KMS-11 (cell line): ENCODE results near the gene AIF1.

Source experiments
- H2AFZ ChIP-seq: fragments of 200-600 bp; sonication (generic); 2 replicates; pipeline ENCODE4 v1.6.1; 2016; ENCODE audit warnings: antibody characterized with exemption, mixed run types, low read depth
- H3K27ac ChIP-seq: fragments of 200-600 bp; sonication (generic); 2 replicates; pipeline ENCODE4 v1.6.1; 2016; ENCODE audit warnings: mild to moderate bottlenecking, mixed run types
- H3K27me3 ChIP-seq: fragments of 200-600 bp; sonication (generic); 2 replicates; pipeline ENCODE4 v1.6.1; 2017; ENCODE audit warnings: mild to moderate bottlenecking, low read depth, mixed run types, moderate library complexity; ENCODE audit not compliant: insufficient read depth
- H3K36me3 ChIP-seq: fragments of 200-600 bp; sonication (generic); 2 replicates; pipeline ENCODE4 v1.6.1; 2017; ENCODE audit warnings: mild to moderate bottlenecking, mixed run types; ENCODE audit not compliant: insufficient read depth
- H3K4me1 ChIP-seq: fragments of 200-600 bp; sonication (generic); 2 replicates; pipeline ENCODE4 v1.6.1; 2016; ENCODE audit warnings: mild to moderate bottlenecking, low read depth, mixed run types; ENCODE audit not compliant: poor library complexity, severe bottlenecking
- H3K4me2 ChIP-seq: fragments of 200-600 bp; sonication (generic); 2 replicates; pipeline ENCODE4 v1.7.0; 2016; ENCODE audit warnings: mild to moderate bottlenecking, mixed run types
- H3K4me3 ChIP-seq: fragments of 200-600 bp; sonication (generic); IDR thresholded peaks from 2 replicates; pipeline ENCODE4 v1.6.1; 2017; ENCODE audit warnings: low read depth, low read length, mixed read lengths; ENCODE audit not compliant: insufficient read depth
- H3K79me2 ChIP-seq: fragments of 200-600 bp; sonication (generic); 2 replicates; pipeline ENCODE4 v1.6.1; 2016; ENCODE audit warnings: low read depth, mixed run types; ENCODE audit not compliant: insufficient read depth
- H3K9ac ChIP-seq: fragments of 200-600 bp; sonication (generic); 2 replicates; pipeline ENCODE4 v1.6.1; 2016; ENCODE audit warnings: mild to moderate bottlenecking, mixed run types
- H4K20me1 ChIP-seq: fragments of 200-600 bp; sonication (generic); 2 replicates; pipeline ENCODE4 v1.6.1; 2016; ENCODE audit warnings: mild to moderate bottlenecking, mixed run types; ENCODE audit not compliant: insufficient read depth
- CTCF ChIP-seq: fragments of 200-600 bp; sonication (generic); conservative IDR thresholded peaks from 2 replicates; pipeline ENCODE4 v1.6.1; 2017; ENCODE audit warnings: low read depth, mild to moderate bottlenecking, antibody characterized with exemption, low read length, moderate library complexity, mixed read lengths

The AIF1 gene

DNA sequence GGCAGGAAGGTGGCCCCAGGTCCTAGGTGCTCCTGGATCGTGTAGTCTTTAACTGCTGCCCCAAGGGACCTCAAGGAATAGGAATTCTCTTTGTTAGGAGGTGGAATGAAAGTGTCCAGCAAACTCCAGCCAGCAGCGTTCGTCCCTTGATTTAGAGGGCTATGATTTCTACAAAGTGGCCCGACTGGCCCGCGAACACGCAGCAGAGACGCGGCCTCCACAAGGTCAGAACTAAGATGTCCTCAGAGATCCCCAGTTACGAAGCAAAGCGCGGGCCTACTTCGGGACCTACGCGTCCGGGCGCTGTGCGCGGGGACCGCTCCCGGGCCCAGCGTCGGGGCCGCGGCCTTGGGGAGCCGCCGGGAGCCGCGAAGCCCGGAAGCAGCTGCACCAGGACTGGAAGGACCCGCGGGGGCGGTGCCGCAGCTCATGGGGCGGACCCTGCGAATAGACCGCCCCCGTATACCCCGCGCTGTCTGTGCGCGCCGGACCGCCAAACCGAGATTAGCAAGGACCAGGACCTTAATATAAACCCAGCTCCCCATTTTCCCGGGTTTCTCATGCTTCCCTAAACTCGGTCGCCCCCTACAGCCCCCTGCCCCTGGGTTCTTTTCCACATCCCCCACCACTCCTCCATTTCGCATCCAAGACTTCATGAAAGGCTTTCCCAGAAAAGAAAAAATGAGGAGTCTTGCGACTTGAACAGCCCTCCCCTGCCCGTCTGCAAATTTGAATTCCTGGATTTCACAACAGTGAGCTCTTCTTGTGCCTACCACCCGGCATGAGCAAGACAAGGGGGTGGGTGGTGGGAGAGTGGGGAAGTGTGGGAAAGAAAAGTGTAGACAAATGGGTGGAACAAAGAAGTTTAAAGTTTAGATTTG, 45.6 kb downstream of the AIF1 start, which contains the start of gene C6orf47:
Gene C6orf47, minus strand, starts transcription at position 398 of the 881 bp plus-strand sequence. CDS start 831 bp downstream, outside the sequence.
- Histone ChIP-seq H3K4me2 (peak within 1 kb of the TSS; percentile 87), H3K79me2 (peaks cover 33% of the 10 kb centered on the region), H3K9ac (peak within 1 kb of the TSS; percentile 60; the same call in 1 of the 2 replicates), H3K4me1 (peaks cover 45% of the 10 kb centered on the region), H3K4me3 (no peak within 1 kb of the TSS), H3K36me3 (no peaks in the 10 kb centered on the region), H3K27me3 (no peaks in the 10 kb centered on the region), H4K20me1 (no peaks in the 10 kb centered on the region), H2AFZ (peak within 1 kb of the TSS; percentile 56), H3K27ac (peak within 1 kb of the TSS; percentile 42; the same call in 1 of the 2 replicates)
- no peak for TF ChIP-seq CTCF

DNA sequence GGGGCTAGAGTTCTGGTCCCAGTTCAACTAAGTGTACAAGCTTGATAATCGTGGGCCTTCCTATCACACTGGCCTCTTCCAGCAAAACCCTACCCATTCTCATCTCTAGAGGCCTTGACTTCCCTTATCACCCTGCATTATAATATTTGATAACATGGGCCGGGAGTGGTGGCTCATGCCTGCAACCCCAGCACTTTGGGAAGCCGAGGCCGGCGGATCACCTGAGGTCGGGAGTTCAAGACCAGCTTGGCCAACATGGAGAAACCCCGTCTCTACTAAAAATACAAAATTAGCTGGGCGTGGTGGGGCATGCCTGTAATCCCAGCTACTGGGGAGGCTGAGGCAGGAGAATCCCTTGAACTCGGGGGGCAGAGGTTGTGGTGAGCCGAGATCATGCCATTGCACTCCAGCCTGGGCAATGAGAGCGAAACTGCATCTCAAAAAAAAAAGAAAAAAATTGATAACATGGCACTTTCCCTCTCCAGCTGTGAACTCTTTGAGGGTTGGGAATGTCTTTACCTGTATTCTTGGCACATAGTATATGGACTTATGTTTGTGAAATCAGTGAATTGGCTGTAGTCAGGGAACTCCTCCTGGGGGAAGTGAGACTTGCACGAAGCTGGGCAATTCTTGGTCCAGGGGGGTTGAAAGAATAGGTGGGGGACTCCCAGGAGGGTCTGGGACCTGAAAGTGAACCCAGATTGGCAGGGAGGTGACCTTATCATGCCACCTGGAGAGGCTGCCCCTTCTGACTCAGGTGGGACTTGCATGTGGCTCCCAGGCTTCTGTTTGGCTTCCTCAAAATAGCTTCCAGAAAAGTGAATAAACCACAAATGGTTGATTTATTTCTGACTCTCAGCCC, 46.5 kb downstream of the AIF1 start:
- no peak overlapping the region; the same call in 1 of the 2 replicates for H3K27ac ChIP-seq
- no peaks in the 10 kb centered on the region for H3K36me3 ChIP-seq
- TF ChIP-seq CTCF, result no peak
- H2AFZ ChIP-seq, result no peak overlapping the region
- H4K20me1 ChIP-seq, result no peaks in the 10 kb centered on the region
- peak overlapping the region; percentile 87 for H3K4me2 ChIP-seq
- H3K9ac ChIP-seq, result peak overlapping the region; percentile 60; the same call in 1 of the 2 replicates
- H3K4me1 ChIP-seq, result peaks cover 45% of the 10 kb centered on the region
- H3K79me2 ChIP-seq, result peaks cover 39% of the 10 kb centered on the region
- H3K4me3 ChIP-seq, result no peak overlapping the region
- H3K27me3 ChIP-seq, result no peaks in the 10 kb centered on the region

DNA sequence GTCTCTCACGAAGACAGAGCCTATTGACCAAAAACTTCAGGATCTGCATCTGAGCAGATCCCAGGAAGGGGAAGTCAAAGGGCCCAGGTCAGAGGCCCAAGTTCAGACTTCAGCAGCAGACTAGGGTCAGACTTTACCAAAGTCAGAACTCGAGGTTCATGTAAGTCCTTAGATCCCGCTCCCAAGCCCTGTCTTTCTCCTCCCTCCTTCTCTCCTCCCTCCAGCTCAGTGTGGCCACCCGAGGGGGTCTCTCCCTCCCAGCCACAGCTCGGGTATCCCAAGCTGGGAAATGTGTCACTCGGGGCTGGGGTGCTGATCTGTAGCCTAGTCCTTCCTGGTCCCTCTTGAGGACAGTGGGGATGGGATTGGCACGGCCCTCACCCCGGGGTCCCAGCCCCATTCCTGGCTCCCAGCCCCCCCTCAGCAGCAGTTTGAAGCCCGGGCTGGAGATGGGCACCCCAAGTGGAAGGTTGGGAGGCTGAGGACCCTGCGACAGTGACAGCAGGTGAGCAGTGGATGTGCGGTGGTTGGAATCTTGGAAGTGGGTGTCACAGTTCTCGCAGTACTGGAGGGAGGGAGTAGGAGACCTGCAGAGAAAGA, 47.2 kb downstream of the AIF1 start:
- H3K27me3 ChIP-seq, result no peaks in the 10 kb centered on the region
- peaks cover 51% of the 10 kb centered on the region for H3K4me1 ChIP-seq
- no peak overlapping the region for H3K4me2 ChIP-seq
- no peak for TF ChIP-seq CTCF
- H3K79me2 ChIP-seq, result peaks cover 47% of the 10 kb centered on the region
- no peak overlapping the region; the same call in 1 of the 2 replicates for H3K27ac ChIP-seq
- no peak overlapping the region for H3K4me3 ChIP-seq
- H3K36me3 ChIP-seq, result no peaks in the 10 kb centered on the region; the same call in 1 of the 2 replicates
- H4K20me1 ChIP-seq, result no peaks in the 10 kb centered on the region
- H2AFZ ChIP-seq, result no peak overlapping the region
- H3K9ac ChIP-seq, result no peak overlapping the region
